Calu3 (cell line): ENCODE measurements around the gene LRRTM4. TPM values are rescaled to one million over a fixed set of nuclear protein-coding genes. Genes with fewer than 3 reads are reported as not detected.

ENCODE experiments used
- BruUV-seq: library from RNA; stranded (reverse); fragments of 400-500 nt; replicated peaks from 2 replicates; lab custom pipeline; 2021; lab: Mats Ljungman, UMichigan
- CTCF ChIA-PET: fragments of 300-600 bp; sonication (Branson Sonifier 250); formaldehyde crosslinking; loops from one replicate; lab custom pipeline; 2022; ENCODE audit warnings: antibody characterized with exemption; lab: Charles Lee
- DNase-seq: peaks from one replicate; pipeline ENCODE4 v3.0.0; 2022
- H3K27ac Mint-ChIP-seq: one replicate; pipeline ENCODE4 v1.8.0; 2022; ENCODE audit warnings: mixed read lengths; ENCODE audit not compliant: unreplicated experiment
- H3K27me3 Mint-ChIP-seq: one replicate; pipeline ENCODE4 v1.8.0; 2022; ENCODE audit warnings: mixed read lengths; ENCODE audit not compliant: unreplicated experiment
- H3K36me3 Mint-ChIP-seq: one replicate; pipeline ENCODE4 v1.8.0; 2022; ENCODE audit warnings: mild to moderate bottlenecking, moderate library complexity, mixed read lengths; ENCODE audit not compliant: insufficient read depth, unreplicated experiment
- H3K4me1 Mint-ChIP-seq: one replicate; pipeline ENCODE4 v1.8.0; 2022; ENCODE audit warnings: mild to moderate bottlenecking, low read depth, mixed read lengths; ENCODE audit not compliant: unreplicated experiment
- H3K4me3 Mint-ChIP-seq: one replicate; pipeline ENCODE4 v1.8.0; 2022; ENCODE audit warnings: mild to moderate bottlenecking, low read depth, moderate library complexity, mixed read lengths; ENCODE audit not compliant: unreplicated experiment
- H3K9me3 Mint-ChIP-seq: one replicate; pipeline ENCODE4 v1.8.0; 2022; ENCODE audit warnings: low read depth, mixed read lengths; ENCODE audit not compliant: unreplicated experiment
- intact Hi-C: fragments of 100-400 bp; cut with micrococcal nuclease; formaldehyde crosslinking; loops from one replicate; pipeline ENCODE4 v1.10.0; 2022; ENCODE audit not compliant: unreplicated experiment
- total RNA-seq: library from RNA; stranded (reverse); gene quantifications from 2 replicates; pipeline ENCODE4 v1.2.3, GENCODE V29; 2022
- TF ChIP-seq, protein P1 (sequence below): fragments of 200-600 bp; IDR thresholded peaks from one replicate; pipeline ENCODE4 v1.8.0; 2022; ENCODE audit warnings: antibody characterized with exemption; ENCODE audit not compliant: unreplicated experiment

Gene LRRTM4
- total RNA-seq, 1 experiment from 2014 or later: not detected

GRCh38 chr2:76998704-76999103 is 523.5 kb downstream of the LRRTM4 start:
- BruUV-seq: no TSS peak
- H3K4me1 Mint-ChIP-seq: no peaks in the 10 kb centered on the region
- CTCF ChIA-PET: no interaction called here
- H3K27ac Mint-ChIP-seq: no peak overlapping the region
- H3K36me3 Mint-ChIP-seq: no peaks in the 10 kb centered on the region
- no peak overlapping the region for H3K4me3 Mint-ChIP-seq
- no peak for DNase-seq
- peaks cover 17% of the 10 kb centered on the region for H3K9me3 Mint-ChIP-seq
- intact Hi-C loops: no loop called here
- TF ChIP-seq, protein P1, sequence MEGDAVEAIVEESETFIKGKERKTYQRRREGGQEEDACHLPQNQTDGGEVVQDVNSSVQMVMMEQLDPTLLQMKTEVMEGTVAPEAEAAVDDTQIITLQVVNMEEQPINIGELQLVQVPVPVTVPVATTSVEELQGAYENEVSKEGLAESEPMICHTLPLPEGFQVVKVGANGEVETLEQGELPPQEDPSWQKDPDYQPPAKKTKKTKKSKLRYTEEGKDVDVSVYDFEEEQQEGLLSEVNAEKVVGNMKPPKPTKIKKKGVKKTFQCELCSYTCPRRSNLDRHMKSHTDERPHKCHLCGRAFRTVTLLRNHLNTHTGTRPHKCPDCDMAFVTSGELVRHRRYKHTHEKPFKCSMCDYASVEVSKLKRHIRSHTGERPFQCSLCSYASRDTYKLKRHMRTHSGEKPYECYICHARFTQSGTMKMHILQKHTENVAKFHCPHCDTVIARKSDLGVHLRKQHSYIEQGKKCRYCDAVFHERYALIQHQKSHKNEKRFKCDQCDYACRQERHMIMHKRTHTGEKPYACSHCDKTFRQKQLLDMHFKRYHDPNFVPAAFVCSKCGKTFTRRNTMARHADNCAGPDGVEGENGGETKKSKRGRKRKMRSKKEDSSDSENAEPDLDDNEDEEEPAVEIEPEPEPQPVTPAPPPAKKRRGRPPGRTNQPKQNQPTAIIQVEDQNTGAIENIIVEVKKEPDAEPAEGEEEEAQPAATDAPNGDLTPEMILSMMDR: no peak
- H3K27me3 Mint-ChIP-seq: no peaks in the 10 kb centered on the region

- TF ChIP-seq, protein P1: no peak
- no peak overlapping the region for H3K4me3 Mint-ChIP-seq
- no peak overlapping the region for H3K27ac Mint-ChIP-seq
These were observed 524.0 kb downstream of the LRRTM4 start for GRCh38 chr2:76998152-76998551.

GRCh38 chr2:76997296-76997695 is 524.9 kb downstream of the LRRTM4 start:
- H3K9me3 Mint-ChIP-seq: peaks cover 13% of the 10 kb centered on the region
- TF ChIP-seq, protein P1: no peak
- intact Hi-C loops: no loop called here
- H3K27me3 Mint-ChIP-seq: no peaks in the 10 kb centered on the region
- no peak for DNase-seq
- CTCF ChIA-PET: no interaction called here
- no peak overlapping the region for H3K27ac Mint-ChIP-seq
- no peaks in the 10 kb centered on the region for H3K4me1 Mint-ChIP-seq
- no peaks in the 10 kb centered on the region for H3K36me3 Mint-ChIP-seq
- BruUV-seq: no TSS peak
- H3K4me3 Mint-ChIP-seq: no peak overlapping the region

More at GRCh38 chr2:76998152-76998551, 524.0 kb downstream of the LRRTM4 start:
- H3K36me3 Mint-ChIP-seq: no peaks in the 10 kb centered on the region
- CTCF ChIA-PET: no interaction called here
- H3K4me1 Mint-ChIP-seq: no peaks in the 10 kb centered on the region
- DNase-seq: no peak
- H3K27me3 Mint-ChIP-seq: no peaks in the 10 kb centered on the region
- no TSS peak for BruUV-seq
- H3K9me3 Mint-ChIP-seq: peaks cover 13% of the 10 kb centered on the region
- intact Hi-C loops: no loop called here

- DNase-seq: no peak
- BruUV-seq: no TSS peak
- CTCF ChIA-PET: no interaction called here
- intact Hi-C loops: no loop called here
- TF ChIP-seq, protein P1: no peak
- H3K4me1 Mint-ChIP-seq: no peaks in the 10 kb centered on the region
- H3K36me3 Mint-ChIP-seq: no peaks in the 10 kb centered on the region
- H3K4me3 Mint-ChIP-seq: no peak overlapping the region
- H3K9me3 Mint-ChIP-seq: peaks cover 8% of the 10 kb centered on the region
- H3K27ac Mint-ChIP-seq: no peak overlapping the region
- H3K27me3 Mint-ChIP-seq: no peaks in the 10 kb centered on the region
These were observed 536.6 kb downstream of the LRRTM4 start for GRCh38 chr2:76985387-76986136.
